ENCODE measurements around the gene MLKL.
"Not testable (repeated sequence)": the region's sequence is repeated elsewhere in the genome, so short reads cannot be mapped to it uniquely, and the experiment has no call there.

Gene MLKL

GRCh38 chr16:74724820-74725549, 24.3 kb upstream of the MLKL start:
- DNase-seq: no peak
- no peak for TF ChIP-seq CTCF (IDR thresholded peaks at IDR 0.05; ENCODE audit: low read depth, low read length)

GRCh38 chr16:74723256-74723655, 22.6 kb upstream of the MLKL start:
- Histone ChIP-seq H3K4me3 (ENCODE audit: low read depth, low read length) (no peak overlapping the region), H3K27ac (no peak overlapping the region), H3K9me3 (ENCODE audit: severe bottlenecking) (peaks cover 9% of the 10 kb centered on the region), H3K36me3 (no peaks in the 10 kb centered on the region), H3K27me3 (ENCODE audit: insufficient read depth, low read depth, severe bottlenecking) (no peaks in the 10 kb centered on the region)
- no peak for TF ChIP-seq CTCF (IDR thresholded peaks at IDR 0.05; ENCODE audit: low read depth, low read length)
- DNase-seq: no peak

More at GRCh38 chr16:74724820-74725549, 24.3 kb upstream of the MLKL start:
- H3K9me3 ChIP-seq (ENCODE audit: severe bottlenecking): peaks cover 9% of the 10 kb centered on the region
- H3K36me3 ChIP-seq: no peaks in the 10 kb centered on the region
- H3K4me3 ChIP-seq (ENCODE audit: low read depth, low read length): no peak overlapping the region
- H3K27ac ChIP-seq: no peak overlapping the region
- H3K27me3 ChIP-seq (ENCODE audit: insufficient read depth, low read depth, severe bottlenecking): no peaks in the 10 kb centered on the region

GRCh38 chr16:74722156-74722555, 21.5 kb upstream of the MLKL start:
- H3K27me3 ChIP-seq (ENCODE audit: insufficient read depth, low read depth, severe bottlenecking); H3K9me3 ChIP-seq (ENCODE audit: severe bottlenecking); H3K36me3 ChIP-seq; H3K4me3 ChIP-seq (ENCODE audit: low read depth, low read length); DNase-seq; H3K27ac ChIP-seq: not testable (repeated sequence)

GRCh38 chr16:74721716-74722115, 21.1 kb upstream of the MLKL start:
- H3K27me3 ChIP-seq (ENCODE audit: insufficient read depth, low read depth, severe bottlenecking): no peaks in the 10 kb centered on the region
- H3K36me3 ChIP-seq: no peaks in the 10 kb centered on the region
- DNase-seq: no peak
- TF ChIP-seq CTCF (IDR thresholded peaks at IDR 0.05; ENCODE audit: low read depth, low read length): no peak
- H3K4me3 ChIP-seq (ENCODE audit: low read depth, low read length): no peak overlapping the region
- H3K9me3 ChIP-seq (ENCODE audit: severe bottlenecking): peaks cover 4% of the 10 kb centered on the region
- H3K27ac ChIP-seq: no peak overlapping the region

- Histone ChIP-seq H3K27ac (no peak overlapping the region), H3K4me3 (ENCODE audit: low read depth, low read length) (no peak overlapping the region), H3K9me3 (ENCODE audit: severe bottlenecking) (no peaks in the 10 kb centered on the region), H3K27me3 (ENCODE audit: insufficient read depth, low read depth, severe bottlenecking) (no peaks in the 10 kb centered on the region), H3K36me3 (no peaks in the 10 kb centered on the region)
- no peak for TF ChIP-seq CTCF (IDR thresholded peaks at IDR 0.05; ENCODE audit: low read depth, low read length)
- DNase-seq: no peak
Measured at GRCh38 chr16:74720579-74720978, 19.9 kb upstream of the MLKL start.

- H3K9me3 ChIP-seq (ENCODE audit: severe bottlenecking): no peaks in the 10 kb centered on the region
- no peak overlapping the region for H3K27ac ChIP-seq
- no peak for DNase-seq
- H3K4me3 ChIP-seq (ENCODE audit: low read depth, low read length): no peak overlapping the region
- no peaks in the 10 kb centered on the region for H3K36me3 ChIP-seq
- no peak for TF ChIP-seq CTCF (IDR thresholded peaks at IDR 0.05; ENCODE audit: low read depth, low read length)
- H3K27me3 ChIP-seq (ENCODE audit: insufficient read depth, low read depth, severe bottlenecking): no peaks in the 10 kb centered on the region
Measured at GRCh38 chr16:74718741-74719610, 18.3 kb upstream of the MLKL start.

All from WERI-Rb-1 (cell line).